GM12865 (cell line): Measurements from ENCODE around the gene SUSD6.

Experiments
- DNase-seq: peaks from one replicate; pipeline ENCODE4 v3.0.0; 2010; ENCODE audit warnings: low read depth
- H3K4me3 ChIP-seq: 2 replicates; pipeline ENCODE4 v1.5.1; 2011; ENCODE audit warnings: mild to moderate bottlenecking, low read depth, low read length, control low read depth
- CTCF ChIP-seq: IDR thresholded peaks from 2 replicates; pipeline ENCODE4 v1.5.1; 2011; ENCODE audit warnings: low read length, control low read depth, low read depth, inconsistent platforms; ENCODE audit not compliant: insufficient read depth; ENCODE audit errors: missing control alignments

The SUSD6 gene

GRCh38 chr14:69755784-69756183, 144.4 kb downstream of the SUSD6 start:
- no peak for TF ChIP-seq CTCF
- no peak for DNase-seq

GRCh38 chr14:69756298-69756697, 144.9 kb downstream of the SUSD6 start:
- no peak for TF ChIP-seq CTCF
- DNase-seq: no peak
- H3K4me3 ChIP-seq: no peak overlapping the region

More at GRCh38 chr14:69755784-69756183, 144.4 kb downstream of the SUSD6 start:
- no peak overlapping the region for H3K4me3 ChIP-seq

GRCh38 chr14:69760810-69761209, 149.4 kb downstream of the SUSD6 start:
- TF ChIP-seq CTCF: no peak
- H3K4me3 ChIP-seq: no peak overlapping the region
- no peak for DNase-seq

GRCh38 chr14:69763761-69764510, 152.5 kb downstream of the SUSD6 start:
- no peak for TF ChIP-seq CTCF
- peak; percentile 28 for DNase-seq
- no peak overlapping the region for H3K4me3 ChIP-seq
